ENCODE measurements around the gene AUTS2.

Gene AUTS2

DNA sequence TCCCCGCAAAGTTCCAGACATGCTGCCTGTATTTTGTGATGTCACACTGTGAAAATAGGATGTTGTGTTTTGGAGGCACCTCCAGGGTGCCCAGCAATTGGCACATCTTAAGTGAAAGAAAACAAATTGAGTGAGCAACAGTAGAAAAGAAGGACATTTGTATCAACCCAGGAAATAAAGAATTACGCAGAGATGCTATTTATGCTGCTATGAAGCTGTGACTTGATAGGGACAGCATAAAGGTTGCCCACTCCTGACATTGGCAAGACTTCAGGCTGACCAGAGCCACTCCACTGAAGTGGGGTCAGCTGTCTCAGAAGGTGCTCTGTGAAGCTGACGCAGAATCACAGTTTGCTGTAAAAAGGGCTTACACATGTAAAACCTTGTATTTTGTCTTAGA lies 803.8 kb downstream of the AUTS2 start:
- H3K9me3 ChIP-seq (ENCODE audit: control insufficient read depth, insufficient read depth, low read depth, low read length) = no peaks in the 10 kb centered on the region
- H3K4me1 ChIP-seq (ENCODE audit: control insufficient read depth, insufficient read depth, low read length) = no peaks in the 10 kb centered on the region
- no peaks in the 10 kb centered on the region for H3K36me3 ChIP-seq (ENCODE audit: control insufficient read depth in 2 of 2, insufficient read depth in 1 of 2, low read length in 2 of 2)
- no peak overlapping the region for H3K4me3 ChIP-seq (ENCODE audit: low read depth, low read length)
- ChIA-PET CTCF (interaction anchor here (0.6 kb wide), 1 partner anchor 126 kb away, joined by 4 read pairs; no protein-coding TSS in a partner anchor), POLR2A (no interaction called here)
- no peak overlapping the region for H3K27ac ChIP-seq (ENCODE audit: extremely low read depth, low read depth, low read length)
- TF ChIP-seq ZFP37 (tag by site-specific recombination; IDR thresholded peaks at IDR 0.05) (no peak), ZNF157 (tag by site-specific recombination; IDR thresholded peaks at IDR 0.05) (peak; percentile 59; the same call in 1 of the 2 replicates), REPIN1 (tag by site-specific recombination; IDR thresholded peaks at IDR 0.05; ENCODE audit: low read depth) (no peak)

DNA sequence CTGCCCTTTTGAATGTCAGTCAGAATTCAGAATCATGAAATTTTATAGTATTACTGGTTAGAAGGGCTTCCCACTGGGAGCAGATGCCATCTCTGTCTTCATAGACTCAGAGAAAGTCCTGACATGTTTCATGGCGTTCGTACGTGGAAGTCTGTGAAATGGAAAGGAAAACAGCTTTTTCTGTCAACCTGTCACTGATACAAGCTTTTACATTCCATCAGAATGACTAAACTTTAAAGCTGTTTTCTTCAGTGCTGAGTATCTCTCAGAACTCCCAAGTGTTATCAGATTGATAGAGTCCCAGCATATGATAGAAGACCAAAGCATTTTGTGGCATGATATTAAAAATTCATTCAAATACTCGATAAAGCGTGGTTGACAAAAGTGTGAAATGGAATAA lies 807.0 kb downstream of the AUTS2 start:
- Histone ChIP-seq H3K4me3 (ENCODE audit: low read depth, low read length) (no peak overlapping the region), H3K27ac (ENCODE audit: extremely low read depth, low read depth, low read length) (no peak overlapping the region), H3K9me3 (ENCODE audit: control insufficient read depth, insufficient read depth, low read depth, low read length) (no peaks in the 10 kb centered on the region), H3K4me1 (ENCODE audit: control insufficient read depth, insufficient read depth, low read length) (no peaks in the 10 kb centered on the region), H3K36me3 (ENCODE audit: control insufficient read depth in 2 of 2, insufficient read depth in 1 of 2, low read length in 2 of 2) (no peaks in the 10 kb centered on the region)
- ChIA-PET CTCF (no interaction called here), POLR2A (no interaction called here)
- TF ChIP-seq ZNF214 (tag by site-specific recombination; IDR thresholded peaks at IDR 0.05; ENCODE audit: borderline replicate concordance) (no peak), ZNF239 (tag by site-specific recombination; IDR thresholded peaks at IDR 0.05) (no peak), ZNF2 (tag by site-specific recombination; IDR thresholded peaks at IDR 0.05) (no peak), SETDB1 (IDR thresholded peaks at IDR 0.05; ENCODE audit: insufficient read length, low read length) (no peak), ZNF391 (tag by site-specific recombination; IDR thresholded peaks at IDR 0.05; ENCODE audit: borderline replicate concordance, low read depth) (no peak), ZNF521 (tag by site-specific recombination; IDR thresholded peaks at IDR 0.05) (no peak), ZNF341 (tag by site-specific recombination; IDR thresholded peaks at IDR 0.05; ENCODE audit: low read depth) (no peak), ZNF621 (tag by site-specific recombination; IDR thresholded peaks at IDR 0.05) (no peak), ZFP3 (tag by site-specific recombination; IDR thresholded peaks at IDR 0.05; ENCODE audit: low read depth) (no peak), ZSCAN30 (tag by site-specific recombination; IDR thresholded peaks at IDR 0.05) (no peak), ZNF670 (tag by site-specific recombination; IDR thresholded peaks at IDR 0.05; ENCODE audit: low read depth) (no peak), ZNF140 (tag by site-specific recombination; IDR thresholded peaks at IDR 0.05) (no peak), ZNF274 (IDR thresholded peaks at IDR 0.05; ENCODE audit: low read length) (no peak), ZNF274 (tag by site-specific recombination; IDR thresholded peaks at IDR 0.05; ENCODE audit: borderline replicate concordance) (no peak), ZNF292 (tag by site-specific recombination; IDR thresholded peaks at IDR 0.05; ENCODE audit: borderline replicate concordance, low read depth) (no peak), ZNF155 (tag by site-specific recombination; IDR thresholded peaks at IDR 0.05) (no peak), YY2 (tag by site-specific recombination; IDR thresholded peaks at IDR 0.05) (no peak)
- TF ChIP-seq, protein P1, sequence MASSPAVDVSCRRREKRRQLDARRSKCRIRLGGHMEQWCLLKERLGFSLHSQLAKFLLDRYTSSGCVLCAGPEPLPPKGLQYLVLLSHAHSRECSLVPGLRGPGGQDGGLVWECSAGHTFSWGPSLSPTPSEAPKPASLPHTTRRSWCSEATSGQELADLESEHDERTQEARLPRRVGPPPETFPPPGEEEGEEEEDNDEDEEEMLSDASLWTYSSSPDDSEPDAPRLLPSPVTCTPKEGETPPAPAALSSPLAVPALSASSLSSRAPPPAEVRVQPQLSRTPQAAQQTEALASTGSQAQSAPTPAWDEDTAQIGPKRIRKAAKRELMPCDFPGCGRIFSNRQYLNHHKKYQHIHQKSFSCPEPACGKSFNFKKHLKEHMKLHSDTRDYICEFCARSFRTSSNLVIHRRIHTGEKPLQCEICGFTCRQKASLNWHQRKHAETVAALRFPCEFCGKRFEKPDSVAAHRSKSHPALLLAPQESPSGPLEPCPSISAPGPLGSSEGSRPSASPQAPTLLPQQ (tag by site-specific recombination; IDR thresholded peaks at IDR 0.05) = no peak
- TF ChIP-seq, protein P2, sequence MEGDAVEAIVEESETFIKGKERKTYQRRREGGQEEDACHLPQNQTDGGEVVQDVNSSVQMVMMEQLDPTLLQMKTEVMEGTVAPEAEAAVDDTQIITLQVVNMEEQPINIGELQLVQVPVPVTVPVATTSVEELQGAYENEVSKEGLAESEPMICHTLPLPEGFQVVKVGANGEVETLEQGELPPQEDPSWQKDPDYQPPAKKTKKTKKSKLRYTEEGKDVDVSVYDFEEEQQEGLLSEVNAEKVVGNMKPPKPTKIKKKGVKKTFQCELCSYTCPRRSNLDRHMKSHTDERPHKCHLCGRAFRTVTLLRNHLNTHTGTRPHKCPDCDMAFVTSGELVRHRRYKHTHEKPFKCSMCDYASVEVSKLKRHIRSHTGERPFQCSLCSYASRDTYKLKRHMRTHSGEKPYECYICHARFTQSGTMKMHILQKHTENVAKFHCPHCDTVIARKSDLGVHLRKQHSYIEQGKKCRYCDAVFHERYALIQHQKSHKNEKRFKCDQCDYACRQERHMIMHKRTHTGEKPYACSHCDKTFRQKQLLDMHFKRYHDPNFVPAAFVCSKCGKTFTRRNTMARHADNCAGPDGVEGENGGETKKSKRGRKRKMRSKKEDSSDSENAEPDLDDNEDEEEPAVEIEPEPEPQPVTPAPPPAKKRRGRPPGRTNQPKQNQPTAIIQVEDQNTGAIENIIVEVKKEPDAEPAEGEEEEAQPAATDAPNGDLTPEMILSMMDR (tag by site-specific recombination; IDR thresholded peaks at IDR 0.05) = no peak
